WTC11 (cell line): ENCODE data around the gene C1QTNF12.

Source experiments
- ESRRA ChIP-seq: sonication (generic); formaldehyde crosslinking; IDR thresholded peaks from 2 replicates; pipeline ENCODE4 v1.8.1; 2022; ENCODE audit warnings: mild to moderate bottlenecking, missing genetic modification reagents, borderline replicate concordance
- SMAD3 ChIP-seq: sonication (generic); formaldehyde crosslinking; IDR thresholded peaks from 2 replicates; pipeline ENCODE4 v1.8.0; 2022; ENCODE audit warnings: missing genetic modification reagents, mild to moderate bottlenecking, borderline replicate concordance
- SP1 ChIP-seq: sonication (generic); formaldehyde crosslinking; conservative IDR thresholded peaks from 2 replicates; pipeline ENCODE4 v1.8.1; 2022; ENCODE audit warnings: missing genetic modification reagents
- TP53 ChIP-seq: sonication (generic); formaldehyde crosslinking; IDR thresholded peaks from 2 replicates; pipeline ENCODE4 v1.8.1; 2023; ENCODE audit warnings: mild to moderate bottlenecking, missing genetic modification reagents
- TF ChIP-seq, protein P1 (sequence below): fragments of 200-600 bp; IDR thresholded peaks from 2 replicates; pipeline ENCODE4 v1.8.0; 2022; ENCODE audit warnings: antibody characterized with exemption
- TF ChIP-seq, protein P2 (sequence below): sonication (generic); formaldehyde crosslinking; IDR thresholded peaks from 2 replicates; pipeline ENCODE4 v1.8.1; 2023; ENCODE audit warnings: mild to moderate bottlenecking, moderate library complexity, missing genetic modification reagents
- TF ChIP-seq, protein P3 (sequence below): sonication (generic); formaldehyde crosslinking; IDR thresholded peaks from 2 replicates; pipeline ENCODE4 v1.8.0; 2022; ENCODE audit warnings: mild to moderate bottlenecking, missing genetic modification reagents
- TF ChIP-seq, protein P4 (sequence below): sonication (generic); formaldehyde crosslinking; IDR thresholded peaks from 2 replicates; pipeline ENCODE4 v1.8.1; 2023; ENCODE audit warnings: mild to moderate bottlenecking, missing genetic modification reagents

DNA sequence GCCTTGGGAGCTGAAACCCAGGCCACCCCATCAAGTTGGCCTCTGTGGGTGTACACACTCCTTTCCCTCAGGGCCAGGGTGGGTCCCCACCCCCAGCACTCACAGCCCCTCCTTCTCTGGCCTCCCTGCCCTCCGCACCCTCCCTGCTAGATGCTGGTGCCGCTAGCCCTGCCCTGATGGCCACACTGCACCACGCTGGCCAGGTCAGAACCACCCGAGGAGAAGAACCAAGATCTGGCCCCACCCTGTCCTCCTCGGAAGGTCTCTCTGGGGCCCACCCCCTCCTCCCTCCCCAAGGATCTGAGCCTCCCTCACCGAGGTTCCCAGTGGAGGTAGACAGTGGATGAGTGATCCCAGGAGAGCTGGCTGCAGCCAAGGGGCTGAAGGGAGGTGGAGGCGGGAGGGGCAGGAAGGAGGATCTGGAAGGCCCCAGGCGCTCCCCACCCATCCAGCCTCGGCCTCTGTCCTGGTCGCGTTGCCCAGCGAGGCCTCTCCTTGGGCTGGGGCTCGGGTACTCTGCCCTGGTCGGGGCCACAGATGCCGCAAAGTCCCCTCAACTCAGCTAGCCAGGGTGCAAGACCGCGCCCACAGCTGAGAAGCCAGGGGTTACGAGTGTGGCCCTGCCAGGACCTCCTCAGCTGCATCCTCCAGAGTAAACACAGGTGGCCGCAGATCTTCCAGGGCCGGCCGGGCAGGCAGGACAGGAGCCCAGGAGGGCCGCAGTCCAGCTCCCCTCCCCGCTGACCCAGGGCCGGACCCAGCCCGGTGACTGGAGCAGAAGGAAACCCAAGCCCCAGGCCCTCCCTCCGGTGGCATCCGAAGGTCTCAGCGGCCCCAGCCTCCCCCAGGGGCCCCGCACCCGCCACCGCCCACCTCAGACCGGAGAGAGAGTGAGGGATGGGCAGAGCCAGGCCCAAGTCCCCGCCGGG lies 9.3 kb downstream of the C1QTNF12 start:
- TF ChIP-seq SP1 (CRISPR knock-in tag), result no peak
- TF ChIP-seq, protein P1, sequence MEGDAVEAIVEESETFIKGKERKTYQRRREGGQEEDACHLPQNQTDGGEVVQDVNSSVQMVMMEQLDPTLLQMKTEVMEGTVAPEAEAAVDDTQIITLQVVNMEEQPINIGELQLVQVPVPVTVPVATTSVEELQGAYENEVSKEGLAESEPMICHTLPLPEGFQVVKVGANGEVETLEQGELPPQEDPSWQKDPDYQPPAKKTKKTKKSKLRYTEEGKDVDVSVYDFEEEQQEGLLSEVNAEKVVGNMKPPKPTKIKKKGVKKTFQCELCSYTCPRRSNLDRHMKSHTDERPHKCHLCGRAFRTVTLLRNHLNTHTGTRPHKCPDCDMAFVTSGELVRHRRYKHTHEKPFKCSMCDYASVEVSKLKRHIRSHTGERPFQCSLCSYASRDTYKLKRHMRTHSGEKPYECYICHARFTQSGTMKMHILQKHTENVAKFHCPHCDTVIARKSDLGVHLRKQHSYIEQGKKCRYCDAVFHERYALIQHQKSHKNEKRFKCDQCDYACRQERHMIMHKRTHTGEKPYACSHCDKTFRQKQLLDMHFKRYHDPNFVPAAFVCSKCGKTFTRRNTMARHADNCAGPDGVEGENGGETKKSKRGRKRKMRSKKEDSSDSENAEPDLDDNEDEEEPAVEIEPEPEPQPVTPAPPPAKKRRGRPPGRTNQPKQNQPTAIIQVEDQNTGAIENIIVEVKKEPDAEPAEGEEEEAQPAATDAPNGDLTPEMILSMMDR, result no peak
- TF ChIP-seq, protein P2, sequence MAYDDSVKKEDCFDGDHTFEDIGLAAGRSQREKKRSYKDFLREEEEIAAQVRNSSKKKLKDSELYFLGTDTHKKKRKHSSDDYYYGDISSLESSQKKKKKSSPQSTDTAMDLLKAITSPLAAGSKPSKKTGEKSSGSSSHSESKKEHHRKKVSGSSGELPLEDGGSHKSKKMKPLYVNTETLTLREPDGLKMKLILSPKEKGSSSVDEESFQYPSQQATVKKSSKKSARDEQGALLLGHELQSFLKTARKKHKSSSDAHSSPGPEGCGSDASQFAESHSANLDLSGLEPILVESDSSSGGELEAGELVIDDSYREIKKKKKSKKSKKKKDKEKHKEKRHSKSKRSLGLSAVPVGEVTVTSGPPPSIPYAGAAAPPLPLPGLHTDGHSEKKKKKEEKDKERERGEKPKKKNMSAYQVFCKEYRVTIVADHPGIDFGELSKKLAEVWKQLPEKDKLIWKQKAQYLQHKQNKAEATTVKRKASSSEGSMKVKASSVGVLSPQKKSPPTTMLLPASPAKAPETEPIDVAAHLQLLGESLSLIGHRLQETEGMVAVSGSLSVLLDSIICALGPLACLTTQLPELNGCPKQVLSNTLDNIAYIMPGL (CRISPR knock-in tag), result no peak
- TF ChIP-seq, protein P3, sequence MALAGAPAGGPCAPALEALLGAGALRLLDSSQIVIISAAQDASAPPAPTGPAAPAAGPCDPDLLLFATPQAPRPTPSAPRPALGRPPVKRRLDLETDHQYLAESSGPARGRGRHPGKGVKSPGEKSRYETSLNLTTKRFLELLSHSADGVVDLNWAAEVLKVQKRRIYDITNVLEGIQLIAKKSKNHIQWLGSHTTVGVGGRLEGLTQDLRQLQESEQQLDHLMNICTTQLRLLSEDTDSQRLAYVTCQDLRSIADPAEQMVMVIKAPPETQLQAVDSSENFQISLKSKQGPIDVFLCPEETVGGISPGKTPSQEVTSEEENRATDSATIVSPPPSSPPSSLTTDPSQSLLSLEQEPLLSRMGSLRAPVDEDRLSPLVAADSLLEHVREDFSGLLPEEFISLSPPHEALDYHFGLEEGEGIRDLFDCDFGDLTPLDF, result no peak
- no peak for TF ChIP-seq ESRRA (CRISPR knock-in tag)
- no peak for TF ChIP-seq TP53
- TF ChIP-seq SMAD3 (CRISPR knock-in tag), result no peak
- TF ChIP-seq, protein P4, sequence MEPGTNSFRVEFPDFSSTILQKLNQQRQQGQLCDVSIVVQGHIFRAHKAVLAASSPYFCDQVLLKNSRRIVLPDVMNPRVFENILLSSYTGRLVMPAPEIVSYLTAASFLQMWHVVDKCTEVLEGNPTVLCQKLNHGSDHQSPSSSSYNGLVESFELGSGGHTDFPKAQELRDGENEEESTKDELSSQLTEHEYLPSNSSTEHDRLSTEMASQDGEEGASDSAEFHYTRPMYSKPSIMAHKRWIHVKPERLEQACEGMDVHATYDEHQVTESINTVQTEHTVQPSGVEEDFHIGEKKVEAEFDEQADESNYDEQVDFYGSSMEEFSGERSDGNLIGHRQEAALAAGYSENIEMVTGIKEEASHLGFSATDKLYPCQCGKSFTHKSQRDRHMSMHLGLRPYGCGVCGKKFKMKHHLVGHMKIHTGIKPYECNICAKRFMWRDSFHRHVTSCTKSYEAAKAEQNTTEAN (CRISPR knock-in tag), result no peak
